HepG2 (cell line): ENCODE measurements around the gene RHBDF2.

ENCODE experiments used
- ESRRA ChIP-seq: sonication (generic); formaldehyde crosslinking; IDR thresholded peaks from 2 replicates; pipeline ENCODE4 v1.5.1; 2020; ENCODE audit warnings: mild to moderate bottlenecking, low read depth, missing genetic modification reagents
- KLF6 ChIP-seq: IDR thresholded peaks from 2 replicates; pipeline ENCODE4 v1.8.0; 2016; ENCODE audit warnings: missing biosample characterization, missing genetic modification reagents
- NFATC3 ChIP-seq: sonication (generic); formaldehyde crosslinking; IDR thresholded peaks from 2 replicates; pipeline ENCODE4 v1.5.1; 2020; ENCODE audit warnings: mild to moderate bottlenecking, missing genetic modification reagents
- SP1 ChIP-seq, 2 experiments: fragments of 450-650 bp in 1 of 2; sonication (generic) in 1 of 2; formaldehyde crosslinking in 1 of 2; IDR thresholded peaks; 2 replicates each; pipeline versions ENCODE4 v1.4.0 to v1.6.1; 2016 to 2020; ENCODE audit warnings: missing genetic modification reagents in 1 of 2
- TARDBP ChIP-seq: sonication (generic); formaldehyde crosslinking; IDR thresholded peaks from 2 replicates; pipeline ENCODE4 v1.8.0; 2022; ENCODE audit warnings: mild to moderate bottlenecking, missing genetic modification reagents
- TCF7L2 ChIP-seq: IDR thresholded peaks from 2 replicates; pipeline ENCODE4 v1.6.1; 2011; ENCODE audit warnings: mild to moderate bottlenecking, low read depth, low read length, moderate library complexity
- TGIF2 ChIP-seq: IDR thresholded peaks from 2 replicates; pipeline ENCODE4 v1.6.1; 2016; ENCODE audit warnings: control low read depth, missing compliant biosample characterization
- ZBTB8A ChIP-seq: sonication (generic); formaldehyde crosslinking; IDR thresholded peaks from 2 replicates; pipeline ENCODE4 v1.4.0; 2020; ENCODE audit warnings: mild to moderate bottlenecking, low read depth, missing genetic modification reagents, borderline replicate concordance
- ZNF317 ChIP-seq: sonication (generic); formaldehyde crosslinking; IDR thresholded peaks from 2 replicates; pipeline ENCODE4 v1.5.0; 2020; ENCODE audit warnings: mild to moderate bottlenecking, missing genetic modification reagents
- TF ChIP-seq, protein P1 (sequence below): sonication (generic); formaldehyde crosslinking; IDR thresholded peaks from 2 replicates; pipeline ENCODE4 v1.5.0; 2020; ENCODE audit warnings: mild to moderate bottlenecking, missing genetic modification reagents, moderate library complexity
- TF ChIP-seq, protein P2 (sequence below), 2 experiments: sonication (generic) in 1 of 2; formaldehyde crosslinking in 1 of 2; IDR thresholded peaks; 2 replicates each; pipeline versions ENCODE4 v1.5.1 to v1.6.1; 2011 to 2020; ENCODE audit warnings: borderline replicate concordance in 1 of 2, low read depth in 1 of 2, low read length in 1 of 2, mild to moderate bottlenecking in 1 of 2, missing genetic modification reagents in 1 of 2, moderate library complexity in 1 of 2
- TF ChIP-seq, protein P3 (sequence below): sonication (generic); formaldehyde crosslinking; IDR thresholded peaks from 2 replicates; pipeline ENCODE4 v1.4.0; 2020; ENCODE audit warnings: mild to moderate bottlenecking, low read depth, missing genetic modification reagents
- TF ChIP-seq, protein P4 (sequence below), 2 experiments: IDR thresholded peaks; 2 replicates each; pipeline ENCODE4 v1.6.1; 2011 to 2012; ENCODE audit warnings: low read length in 2 of 2, borderline replicate concordance in 1 of 2, low read depth in 1 of 2, mild to moderate bottlenecking in 1 of 2, moderate library complexity in 1 of 2

DNA sequence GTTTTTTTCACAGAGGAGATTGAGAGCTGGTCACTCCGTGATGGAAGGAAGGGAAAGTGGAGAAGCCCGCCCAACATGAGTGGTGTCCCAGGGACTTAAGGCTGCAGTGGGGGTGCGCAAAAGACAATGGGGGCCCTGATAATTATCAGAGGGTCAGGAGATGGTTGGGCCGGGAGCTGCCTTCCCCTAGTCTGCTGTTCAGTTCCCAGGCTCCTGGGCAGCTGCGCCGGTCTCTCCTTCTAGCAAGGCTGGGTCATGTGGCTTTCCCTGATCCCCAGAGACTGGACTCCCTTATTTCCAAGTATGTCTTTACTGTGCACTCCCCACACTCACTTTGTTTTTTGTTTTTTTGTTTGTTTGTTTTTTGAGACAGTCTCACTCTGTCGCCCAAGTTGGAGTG lies 20.0 kb upstream of the RHBDF2 start:
- TF ChIP-seq, protein P1, sequence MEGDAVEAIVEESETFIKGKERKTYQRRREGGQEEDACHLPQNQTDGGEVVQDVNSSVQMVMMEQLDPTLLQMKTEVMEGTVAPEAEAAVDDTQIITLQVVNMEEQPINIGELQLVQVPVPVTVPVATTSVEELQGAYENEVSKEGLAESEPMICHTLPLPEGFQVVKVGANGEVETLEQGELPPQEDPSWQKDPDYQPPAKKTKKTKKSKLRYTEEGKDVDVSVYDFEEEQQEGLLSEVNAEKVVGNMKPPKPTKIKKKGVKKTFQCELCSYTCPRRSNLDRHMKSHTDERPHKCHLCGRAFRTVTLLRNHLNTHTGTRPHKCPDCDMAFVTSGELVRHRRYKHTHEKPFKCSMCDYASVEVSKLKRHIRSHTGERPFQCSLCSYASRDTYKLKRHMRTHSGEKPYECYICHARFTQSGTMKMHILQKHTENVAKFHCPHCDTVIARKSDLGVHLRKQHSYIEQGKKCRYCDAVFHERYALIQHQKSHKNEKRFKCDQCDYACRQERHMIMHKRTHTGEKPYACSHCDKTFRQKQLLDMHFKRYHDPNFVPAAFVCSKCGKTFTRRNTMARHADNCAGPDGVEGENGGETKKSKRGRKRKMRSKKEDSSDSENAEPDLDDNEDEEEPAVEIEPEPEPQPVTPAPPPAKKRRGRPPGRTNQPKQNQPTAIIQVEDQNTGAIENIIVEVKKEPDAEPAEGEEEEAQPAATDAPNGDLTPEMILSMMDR = no peak
- TF ChIP-seq NFATC3 (CRISPR knock-in tag) (no peak), ZNF317 (no peak), ESRRA (no peak), TARDBP (CRISPR knock-in tag) (no peak), SP1 (IDR thresholded peaks at IDR 0.05) (no peak), SP1 (CRISPR knock-in tag; IDR thresholded peaks at IDR 0.05) (no peak), TGIF2 (no peak), TCF7L2 (no peak), KLF6 (CRISPR knock-in tag) (no peak), ZBTB8A (CRISPR knock-in tag) (no peak)
- TF ChIP-seq, protein P2, sequence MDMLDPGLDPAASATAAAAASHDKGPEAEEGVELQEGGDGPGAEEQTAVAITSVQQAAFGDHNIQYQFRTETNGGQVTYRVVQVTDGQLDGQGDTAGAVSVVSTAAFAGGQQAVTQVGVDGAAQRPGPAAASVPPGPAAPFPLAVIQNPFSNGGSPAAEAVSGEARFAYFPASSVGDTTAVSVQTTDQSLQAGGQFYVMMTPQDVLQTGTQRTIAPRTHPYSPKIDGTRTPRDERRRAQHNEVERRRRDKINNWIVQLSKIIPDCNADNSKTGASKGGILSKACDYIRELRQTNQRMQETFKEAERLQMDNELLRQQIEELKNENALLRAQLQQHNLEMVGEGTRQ (IDR thresholded peaks at IDR 0.05; ENCODE audit: low read depth, low read length) = no peak
- TF ChIP-seq, protein P2 (CRISPR knock-in tag; IDR thresholded peaks at IDR 0.05; ENCODE audit: borderline replicate concordance) = no peak
- TF ChIP-seq, protein P3, sequence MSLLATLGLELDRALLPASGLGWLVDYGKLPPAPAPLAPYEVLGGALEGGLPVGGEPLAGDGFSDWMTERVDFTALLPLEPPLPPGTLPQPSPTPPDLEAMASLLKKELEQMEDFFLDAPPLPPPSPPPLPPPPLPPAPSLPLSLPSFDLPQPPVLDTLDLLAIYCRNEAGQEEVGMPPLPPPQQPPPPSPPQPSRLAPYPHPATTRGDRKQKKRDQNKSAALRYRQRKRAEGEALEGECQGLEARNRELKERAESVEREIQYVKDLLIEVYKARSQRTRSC (CRISPR knock-in tag) = no peak
- TF ChIP-seq, protein P4, sequence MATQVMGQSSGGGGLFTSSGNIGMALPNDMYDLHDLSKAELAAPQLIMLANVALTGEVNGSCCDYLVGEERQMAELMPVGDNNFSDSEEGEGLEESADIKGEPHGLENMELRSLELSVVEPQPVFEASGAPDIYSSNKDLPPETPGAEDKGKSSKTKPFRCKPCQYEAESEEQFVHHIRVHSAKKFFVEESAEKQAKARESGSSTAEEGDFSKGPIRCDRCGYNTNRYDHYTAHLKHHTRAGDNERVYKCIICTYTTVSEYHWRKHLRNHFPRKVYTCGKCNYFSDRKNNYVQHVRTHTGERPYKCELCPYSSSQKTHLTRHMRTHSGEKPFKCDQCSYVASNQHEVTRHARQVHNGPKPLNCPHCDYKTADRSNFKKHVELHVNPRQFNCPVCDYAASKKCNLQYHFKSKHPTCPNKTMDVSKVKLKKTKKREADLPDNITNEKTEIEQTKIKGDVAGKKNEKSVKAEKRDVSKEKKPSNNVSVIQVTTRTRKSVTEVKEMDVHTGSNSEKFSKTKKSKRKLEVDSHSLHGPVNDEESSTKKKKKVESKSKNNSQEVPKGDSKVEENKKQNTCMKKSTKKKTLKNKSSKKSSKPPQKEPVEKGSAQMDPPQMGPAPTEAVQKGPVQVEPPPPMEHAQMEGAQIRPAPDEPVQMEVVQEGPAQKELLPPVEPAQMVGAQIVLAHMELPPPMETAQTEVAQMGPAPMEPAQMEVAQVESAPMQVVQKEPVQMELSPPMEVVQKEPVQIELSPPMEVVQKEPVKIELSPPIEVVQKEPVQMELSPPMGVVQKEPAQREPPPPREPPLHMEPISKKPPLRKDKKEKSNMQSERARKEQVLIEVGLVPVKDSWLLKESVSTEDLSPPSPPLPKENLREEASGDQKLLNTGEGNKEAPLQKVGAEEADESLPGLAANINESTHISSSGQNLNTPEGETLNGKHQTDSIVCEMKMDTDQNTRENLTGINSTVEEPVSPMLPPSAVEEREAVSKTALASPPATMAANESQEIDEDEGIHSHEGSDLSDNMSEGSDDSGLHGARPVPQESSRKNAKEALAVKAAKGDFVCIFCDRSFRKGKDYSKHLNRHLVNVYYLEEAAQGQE (IDR thresholded peaks at IDR 0.05; ENCODE audit: borderline replicate concordance in 1 of 2, low read depth in 1 of 2, low read length in 2 of 2) = no peak
